SKM-1 treated with dmso at 0.1 percent for 144 hours (cell line): ENCODE measurements around the gene TIAM2.
A peak's percentile ranks its signal among the peaks of the same experiment; 100 is the strongest.

Experiments used
- DNase-seq: peaks from one replicate; lab custom pipeline; 2025; ENCODE audit not compliant: unreplicated experiment; lab: John Stamatoyannopoulos, UW

Gene TIAM2

DNA sequence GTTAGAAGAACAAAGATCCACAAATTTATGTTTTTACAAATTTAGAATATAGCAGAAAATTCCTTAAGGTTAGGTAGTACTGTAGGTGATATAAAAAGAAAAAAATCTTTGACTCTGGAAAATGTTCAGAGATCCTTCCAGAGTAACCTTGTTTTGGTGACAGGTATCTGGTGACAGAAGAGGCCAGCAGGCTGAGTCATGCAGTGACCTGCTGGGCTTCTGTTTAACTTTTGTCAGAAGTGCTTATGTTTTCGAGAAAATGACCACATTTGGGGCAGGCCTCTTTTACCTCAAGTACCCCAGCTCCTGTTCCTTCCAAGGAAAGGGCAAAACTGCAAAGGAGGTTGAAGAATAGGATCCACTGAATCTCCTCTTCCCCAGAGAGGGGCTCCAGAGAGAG lies 258.2 kb downstream of the TIAM2 start:
- DNase-seq = no peak

DNA sequence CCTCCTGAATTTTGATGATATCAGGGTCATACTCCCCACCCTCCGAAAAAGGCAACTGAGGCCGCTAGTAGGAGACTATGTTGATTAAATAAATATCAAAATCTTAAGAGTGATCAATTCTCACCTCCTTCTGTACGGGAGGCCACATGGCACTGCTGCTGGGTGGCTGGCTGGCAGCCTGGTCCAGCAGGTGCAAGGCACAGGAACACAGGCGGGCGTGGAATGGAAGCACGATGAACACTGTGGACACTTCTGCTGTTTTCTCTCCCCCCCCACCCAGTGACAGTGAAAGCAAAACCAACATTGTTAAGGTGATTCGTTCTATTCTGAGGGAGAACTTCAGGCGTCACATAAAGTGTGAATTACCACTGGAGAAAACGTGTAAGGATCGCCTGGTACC lies 259.0 kb downstream of the TIAM2 start:
- DNase-seq = no peak

DNA sequence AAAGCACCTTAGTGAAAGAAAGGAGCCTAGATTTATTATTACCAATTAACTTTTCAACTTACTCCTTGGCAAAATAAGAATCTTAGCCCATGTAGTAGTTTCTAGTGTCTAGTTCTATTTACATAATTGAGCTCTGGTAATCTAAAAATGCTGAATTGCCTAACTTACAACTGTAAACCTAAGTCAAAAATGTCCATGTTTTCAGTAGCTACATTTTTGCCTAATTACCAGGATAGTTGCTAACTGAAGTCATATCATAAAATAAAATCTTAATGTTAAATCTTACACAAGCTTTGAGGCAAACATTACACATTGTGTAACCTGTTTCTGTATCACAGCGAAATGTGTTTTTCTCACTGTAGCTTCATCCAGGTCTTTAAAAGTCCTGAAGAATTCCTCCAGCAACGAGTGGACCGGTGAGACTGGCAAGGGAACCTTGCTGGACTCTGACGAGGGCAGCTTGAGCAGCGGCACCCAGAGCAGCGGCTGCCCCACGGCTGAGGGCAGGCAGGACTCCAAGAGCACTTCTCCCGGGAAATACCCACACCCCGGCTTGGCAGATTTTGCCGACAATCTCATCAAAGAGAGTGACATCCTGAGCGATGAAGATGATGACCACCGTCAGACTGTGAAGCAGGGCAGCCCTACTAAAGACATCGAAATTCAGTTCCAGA lies 261.1 kb downstream of the TIAM2 start:
- no peak for DNase-seq

DNA sequence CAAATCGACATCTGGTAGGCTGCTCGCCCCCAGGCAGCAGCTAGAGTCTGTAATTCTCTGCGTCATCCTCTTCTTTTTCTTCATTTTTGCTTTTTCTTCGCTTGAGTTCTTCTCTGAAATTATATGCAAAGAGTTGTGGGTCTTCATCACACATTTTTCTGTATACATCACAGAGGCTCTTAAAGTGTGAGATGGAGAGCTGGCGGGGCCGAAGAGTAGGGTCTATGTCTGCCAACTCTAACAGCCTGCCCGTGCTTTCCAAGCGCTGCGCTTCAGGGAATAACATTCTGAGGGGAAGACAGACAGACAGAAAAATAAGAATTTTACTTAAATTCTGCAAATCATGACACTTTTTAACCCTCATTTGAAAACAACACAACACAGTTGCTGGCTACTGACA lies 262.7 kb downstream of the TIAM2 start:
- no peak for DNase-seq

DNA sequence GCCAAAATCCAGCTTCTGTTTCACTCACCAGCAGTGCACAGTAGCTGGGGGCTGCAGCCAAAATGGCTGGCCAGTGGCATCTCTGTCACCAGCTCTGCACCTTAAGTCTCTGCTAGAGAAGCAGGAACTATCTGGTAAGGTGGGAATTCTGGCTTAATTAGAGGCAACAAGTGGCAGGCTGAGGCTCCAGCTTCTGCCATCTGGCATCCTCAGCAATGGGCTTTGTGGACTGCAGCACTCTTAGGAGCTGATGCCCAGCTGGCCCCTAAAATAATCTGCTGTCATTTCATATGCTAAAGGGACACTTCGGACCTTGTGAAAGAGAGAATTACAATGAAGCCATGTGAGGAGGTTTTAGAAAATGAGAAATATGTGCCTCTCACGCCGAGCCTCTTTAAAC lies 264.1 kb downstream of the TIAM2 start:
- DNase-seq = no peak

DNA sequence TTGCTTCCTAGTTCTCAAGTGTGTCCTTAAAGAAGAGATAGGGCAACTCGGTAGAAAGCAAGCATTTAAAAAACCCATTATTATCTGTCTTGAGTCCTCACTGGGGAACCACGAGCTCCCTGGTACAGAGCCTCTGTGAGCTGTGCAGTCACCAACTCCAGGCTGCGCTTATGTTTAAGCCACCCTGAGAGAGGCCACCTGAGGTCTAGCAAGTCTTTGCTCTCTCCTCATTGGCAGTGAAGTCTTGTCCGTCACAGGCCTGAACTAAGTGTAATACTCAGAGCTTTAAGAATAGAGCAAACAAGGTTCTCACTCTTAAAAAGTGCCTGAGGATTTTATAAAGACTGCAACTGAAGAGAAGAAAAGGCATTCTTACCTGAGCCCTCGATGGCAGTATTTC lies 264.8 kb downstream of the TIAM2 start:
- no peak for DNase-seq

DNA sequence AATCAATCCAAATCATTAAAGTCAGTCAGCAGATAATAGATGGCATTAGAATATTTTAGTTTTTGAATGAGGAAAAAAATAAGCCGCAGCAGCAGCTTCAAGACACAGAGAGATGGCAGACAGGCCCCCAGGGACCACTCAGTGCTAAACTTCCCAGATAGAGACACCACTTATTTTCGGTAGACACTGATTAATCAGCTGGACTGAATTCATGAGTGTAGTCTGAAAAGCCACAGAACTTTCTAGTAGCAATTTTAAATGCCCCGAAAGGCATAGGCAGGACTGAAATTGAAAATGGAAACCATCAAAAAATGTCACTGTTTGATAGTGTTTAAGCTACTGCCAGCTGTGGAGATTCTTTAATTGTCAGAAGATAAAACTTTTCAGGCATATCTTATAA lies 265.6 kb downstream of the TIAM2 start:
- no peak for DNase-seq

DNA sequence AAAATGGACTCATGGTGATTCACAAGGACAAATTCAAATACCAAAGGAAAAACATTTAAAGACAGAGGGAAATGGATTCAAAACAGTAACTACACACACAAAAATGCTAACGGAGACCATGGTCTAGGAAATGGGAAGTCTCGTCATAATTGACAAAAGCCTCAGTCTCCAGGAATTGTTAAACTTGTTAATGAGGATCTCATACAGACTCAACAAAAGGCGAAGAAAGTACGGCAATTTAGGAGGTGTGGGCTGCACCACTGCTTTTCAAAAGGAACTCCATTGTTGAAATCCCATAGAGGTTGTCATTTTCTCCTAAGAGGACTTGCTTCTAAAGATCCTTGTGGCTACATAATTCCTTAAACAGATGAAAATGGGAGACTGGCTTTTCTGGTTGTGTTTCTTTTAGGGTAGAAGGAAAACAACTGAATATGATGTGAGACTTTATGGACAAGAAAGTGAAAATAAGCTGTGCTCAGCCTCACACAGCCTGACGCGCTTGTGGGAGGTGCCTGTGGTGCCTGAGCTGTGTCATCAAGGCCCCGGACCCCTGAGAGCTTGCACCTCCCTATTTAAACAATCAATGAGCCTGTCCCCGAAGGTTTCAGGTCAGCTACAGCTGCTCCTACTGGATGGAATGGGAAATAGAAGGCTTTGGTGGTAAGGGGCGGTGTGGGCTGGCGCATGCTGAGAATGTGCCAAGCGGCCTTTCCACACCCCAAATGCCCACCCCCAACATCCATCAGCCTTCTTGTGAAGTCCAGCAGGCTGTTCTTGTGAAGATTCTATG lies 266.2 kb downstream of the TIAM2 start:
- no peak for DNase-seq

DNA sequence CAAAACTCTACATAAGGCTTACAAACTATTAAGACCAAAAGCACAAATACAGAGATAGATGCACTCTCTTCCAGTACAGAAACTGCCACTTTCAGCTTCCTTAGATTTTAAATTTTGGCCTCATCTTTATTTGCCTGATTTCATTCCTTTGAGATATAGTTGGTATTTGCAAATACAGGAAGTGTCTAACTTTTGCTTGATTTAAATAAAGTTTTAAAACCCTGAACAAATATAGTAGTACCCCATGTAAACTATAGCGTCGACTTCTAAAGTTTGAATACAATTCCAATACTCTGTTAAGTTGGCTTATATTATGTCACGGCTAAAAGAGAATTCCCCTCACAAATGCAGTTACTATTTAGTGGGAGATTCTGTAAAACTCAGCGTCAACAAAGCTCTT lies 267.5 kb downstream of the TIAM2 start:
- no peak for DNase-seq

DNA sequence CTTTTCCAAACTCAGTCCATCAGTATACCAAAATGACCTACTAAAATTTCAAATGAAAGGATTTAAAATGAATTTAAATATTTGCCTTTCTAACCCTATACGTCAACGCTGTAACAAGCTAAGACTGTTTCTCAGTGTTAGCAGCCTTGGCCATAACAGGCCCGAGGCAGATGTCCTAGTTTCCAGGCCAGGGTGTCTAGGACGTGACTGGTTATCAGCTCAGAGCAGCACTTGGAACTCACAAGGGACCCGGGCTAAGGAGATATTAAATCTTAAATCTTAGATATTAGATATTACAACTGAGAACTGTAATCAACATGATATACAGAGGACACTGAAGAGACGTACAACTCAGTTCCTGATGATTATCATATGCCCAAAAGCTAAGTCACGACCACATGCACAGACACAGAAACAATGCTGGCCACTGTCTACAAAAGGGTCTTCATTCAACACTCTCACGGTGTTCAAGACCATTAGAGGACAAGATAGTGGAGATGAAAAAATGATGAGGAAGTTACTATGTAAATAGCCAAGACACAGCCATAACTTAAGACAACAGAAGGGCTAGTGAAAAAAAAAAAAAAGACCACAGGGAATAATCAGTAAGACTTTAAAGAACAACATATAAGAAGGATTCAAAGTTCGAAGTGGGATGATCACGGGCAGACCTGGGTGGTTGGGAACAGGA lies 268.4 kb downstream of the TIAM2 start, which contains the start of gene CLDN20:
Gene CLDN20, plus strand, starts transcription at position 641 of the 691 bp plus-strand sequence. CDS start 11,707 bp downstream, outside the sequence.
- DNase-seq = no peak

DNA sequence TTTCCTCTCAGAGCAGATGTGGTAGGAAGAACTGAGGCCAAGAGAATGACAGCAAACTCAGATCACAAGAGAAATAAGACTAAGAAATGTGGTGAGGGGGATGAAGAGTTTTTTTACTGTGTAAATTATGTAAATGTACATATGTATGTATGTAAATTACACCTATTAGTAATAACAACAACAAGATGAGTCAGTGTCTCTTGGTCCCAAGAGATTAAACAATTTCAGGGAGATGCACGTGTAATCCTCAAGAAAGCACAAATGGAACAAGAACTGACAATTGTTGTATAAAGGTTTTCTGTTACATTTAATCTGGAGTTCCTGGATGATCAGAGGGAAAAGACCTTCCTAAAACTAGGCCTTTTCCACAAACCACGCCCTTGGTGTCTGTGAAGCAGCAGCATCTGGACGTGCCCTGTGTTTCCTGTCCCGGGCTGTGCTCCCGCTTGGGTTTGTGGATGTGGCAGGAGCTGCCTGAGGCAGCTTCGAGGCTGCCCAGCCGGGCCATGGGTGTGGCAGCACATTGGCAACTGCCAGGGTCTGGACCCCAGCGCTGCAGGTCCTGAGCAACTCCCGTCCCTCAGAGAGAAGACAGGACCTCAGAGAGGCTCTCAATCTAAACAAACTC lies 269.7 kb downstream of the TIAM2 start:
- DNase-seq = no peak

DNA sequence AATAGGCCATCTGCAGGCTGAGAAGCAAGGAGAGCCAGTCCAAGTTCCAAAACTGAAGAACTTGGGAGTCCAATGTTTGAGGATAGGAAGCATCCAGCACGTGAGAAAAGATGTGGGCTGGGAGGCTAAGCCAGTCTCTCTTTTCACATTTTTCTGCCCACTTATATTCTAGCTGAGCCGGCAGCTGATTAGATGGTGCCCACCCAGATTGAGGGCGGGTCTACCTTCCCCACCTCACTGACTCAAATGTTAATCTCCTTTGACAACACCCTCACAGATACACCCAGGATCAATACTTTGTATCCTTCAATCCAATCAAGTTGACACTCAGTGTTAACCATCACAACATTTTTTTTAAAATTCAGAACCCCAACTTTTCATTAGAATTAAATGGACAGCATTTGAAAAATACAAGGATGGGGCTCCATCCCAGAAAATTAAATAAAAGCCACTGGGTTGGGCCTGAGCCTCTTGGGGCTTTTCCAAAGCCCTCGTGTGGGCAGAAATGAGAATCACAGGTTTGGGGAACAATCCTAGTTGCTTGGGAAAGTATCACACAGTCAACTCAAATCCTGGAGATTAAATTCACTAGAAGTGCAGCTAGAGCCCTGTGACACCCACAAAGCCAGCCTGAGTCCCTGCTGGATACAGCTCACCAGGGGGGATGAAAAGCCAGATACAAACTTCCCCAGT lies 270.9 kb downstream of the TIAM2 start:
- no peak for DNase-seq

DNA sequence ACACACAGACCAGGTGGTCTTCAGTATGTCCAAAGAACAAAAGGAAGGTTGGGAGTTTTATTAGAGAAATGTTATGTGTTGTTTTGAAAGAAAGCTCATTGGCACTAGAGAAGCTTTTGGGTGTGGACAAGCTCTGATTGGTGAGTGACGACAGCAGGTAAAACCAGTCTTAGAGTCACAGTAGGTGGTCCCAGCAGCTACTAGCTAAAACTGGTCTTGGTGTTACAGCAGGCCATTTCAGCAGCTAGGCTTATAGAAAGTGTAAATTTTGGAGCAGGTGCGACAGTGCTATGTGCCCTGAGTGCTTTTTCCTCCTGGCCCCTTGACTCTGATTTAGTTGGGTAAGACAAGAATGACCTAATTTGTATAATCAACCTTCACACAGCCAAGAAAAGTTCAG lies 272.3 kb downstream of the TIAM2 start:
- DNase-seq = no peak

DNA sequence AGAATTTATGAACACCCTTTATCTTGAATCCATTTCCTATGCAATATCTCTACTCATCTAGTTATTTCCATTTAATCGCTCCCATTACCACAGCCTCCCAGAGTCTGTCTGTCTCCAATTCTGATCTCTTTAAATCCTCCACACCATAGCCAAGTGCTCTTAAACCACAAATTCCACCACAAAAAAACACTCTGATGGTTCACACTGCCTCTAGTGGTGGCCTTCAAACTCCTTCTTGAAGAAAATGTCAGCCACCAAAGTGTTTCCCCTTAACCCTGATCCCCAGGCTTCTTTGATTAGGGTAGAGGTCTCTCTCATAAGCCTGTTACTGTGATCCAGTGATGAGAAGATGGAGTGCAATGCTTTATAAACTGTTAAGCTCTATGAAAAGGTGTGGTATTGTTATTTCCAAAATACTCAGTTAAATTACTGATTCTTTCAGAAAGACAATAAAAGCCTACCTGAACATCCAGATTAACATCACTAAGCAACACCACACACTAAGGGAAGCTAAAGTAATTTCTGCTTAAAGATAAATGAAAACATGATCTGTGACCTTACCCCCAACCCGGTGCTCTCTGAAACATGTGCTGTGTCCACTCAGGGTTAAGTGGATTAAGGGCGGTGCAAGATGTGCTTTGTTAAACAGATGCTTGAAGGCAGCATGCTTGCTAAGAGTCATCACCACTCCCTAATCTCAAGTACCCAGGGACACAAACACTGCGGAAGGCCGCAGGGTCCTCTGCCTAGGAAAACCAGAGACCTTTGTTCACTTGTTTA lies 273.2 kb downstream of the TIAM2 start:
- peak; percentile 61 for DNase-seq

DNA sequence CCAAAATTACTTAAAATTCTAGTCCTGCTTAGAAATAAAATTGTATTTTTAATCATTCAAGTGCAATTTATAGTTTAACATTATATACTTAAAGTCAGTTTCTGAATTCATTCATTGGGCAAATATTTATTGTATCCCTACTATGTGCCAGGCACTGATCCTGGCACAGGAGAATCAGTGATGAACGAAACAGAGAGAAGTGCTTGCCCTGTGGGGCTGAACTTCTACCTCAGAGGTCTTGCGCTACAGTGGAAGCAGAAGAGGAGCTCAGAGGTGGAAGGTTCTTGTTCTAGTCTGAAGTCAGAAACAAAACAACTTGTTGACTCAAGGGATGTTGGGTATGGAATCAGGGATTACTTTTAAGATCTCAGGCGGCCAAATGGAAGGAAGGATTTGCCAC lies 274.6 kb downstream of the TIAM2 start:
- DNase-seq = no peak

DNA sequence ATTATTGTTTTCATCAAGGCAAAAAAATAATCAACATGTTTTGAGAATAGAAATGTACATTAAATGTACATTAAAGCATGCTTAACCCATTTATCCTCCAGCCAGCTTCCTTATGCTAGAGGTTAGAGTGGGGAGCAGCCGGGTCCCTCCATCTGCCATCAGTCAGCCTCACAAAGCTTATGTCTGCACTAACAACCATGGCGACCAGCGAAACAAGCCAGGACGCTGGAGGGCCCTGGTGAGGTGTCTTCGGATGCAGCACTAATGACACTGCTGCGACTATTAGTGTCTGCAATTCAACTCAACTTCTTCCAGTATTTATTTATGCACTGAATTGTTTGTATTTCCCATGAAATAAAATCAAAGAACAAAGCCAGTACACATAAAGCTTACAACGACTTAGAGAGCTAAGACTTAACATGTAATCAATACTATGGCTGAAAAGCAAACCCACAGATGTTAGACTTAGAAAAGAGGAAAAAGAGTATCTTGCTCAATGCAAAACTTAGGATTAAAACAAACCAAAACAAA lies 275.5 kb downstream of the TIAM2 start:
- no peak for DNase-seq

DNA sequence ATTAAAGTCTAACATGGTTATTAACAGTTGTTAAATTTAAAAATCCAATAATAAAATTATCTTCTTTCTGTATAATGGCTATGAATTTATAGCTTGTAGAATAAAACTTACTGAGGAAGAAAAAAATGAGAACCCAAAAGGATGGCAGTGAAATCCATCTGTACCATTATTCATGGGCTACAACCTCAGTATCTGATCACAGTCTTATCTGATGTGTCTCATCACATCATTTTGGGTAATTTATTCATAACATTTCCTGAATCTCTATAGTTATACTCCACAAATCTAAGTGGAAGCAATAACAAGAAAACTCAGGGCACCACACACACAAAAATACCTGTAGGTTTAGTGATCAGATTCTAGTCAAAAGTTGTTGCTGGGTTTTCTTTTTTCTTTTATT lies 276.0 kb downstream of the TIAM2 start:
- no peak for DNase-seq

DNA sequence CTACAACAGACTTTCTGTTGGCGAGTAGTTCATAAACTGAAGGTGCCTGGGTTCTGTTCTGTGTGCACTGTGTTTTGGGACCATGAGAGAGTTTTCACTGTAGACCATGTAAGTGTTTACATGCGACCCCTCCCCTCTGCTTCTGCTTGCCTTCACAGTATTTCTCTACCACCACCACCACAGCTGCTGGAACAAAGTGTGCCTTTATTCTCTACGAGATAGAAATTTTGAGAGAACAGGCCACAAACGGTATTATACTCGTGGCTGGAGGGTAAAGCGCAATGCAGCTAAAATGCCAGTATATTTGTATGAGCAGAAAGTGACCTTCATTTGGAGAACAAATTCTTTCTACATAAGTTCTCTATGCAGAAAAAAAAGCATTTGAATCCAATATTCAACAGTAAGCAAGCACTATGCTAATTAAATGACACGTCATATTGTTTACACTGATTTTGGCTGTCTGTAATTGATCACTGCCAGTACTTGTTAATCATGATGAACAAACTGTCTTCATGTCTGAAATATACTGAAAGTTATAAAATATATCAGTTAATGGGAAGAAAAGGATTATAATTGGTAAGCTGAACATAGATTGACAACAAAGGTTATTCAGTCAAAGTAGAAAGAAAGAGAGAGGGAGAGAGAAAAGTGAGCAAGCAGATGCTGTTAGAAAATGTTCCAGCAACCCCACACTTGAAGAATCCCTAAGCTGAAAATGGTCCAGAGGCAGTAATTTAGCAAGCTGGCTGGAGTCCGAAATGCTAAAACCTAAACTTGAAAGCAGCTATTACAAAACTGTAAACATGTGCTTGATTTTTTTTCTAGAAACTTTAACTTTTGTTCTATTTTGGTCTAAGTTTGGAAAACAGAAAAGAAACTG lies 277.5 kb downstream of the TIAM2 start:
- DNase-seq = no peak

DNA sequence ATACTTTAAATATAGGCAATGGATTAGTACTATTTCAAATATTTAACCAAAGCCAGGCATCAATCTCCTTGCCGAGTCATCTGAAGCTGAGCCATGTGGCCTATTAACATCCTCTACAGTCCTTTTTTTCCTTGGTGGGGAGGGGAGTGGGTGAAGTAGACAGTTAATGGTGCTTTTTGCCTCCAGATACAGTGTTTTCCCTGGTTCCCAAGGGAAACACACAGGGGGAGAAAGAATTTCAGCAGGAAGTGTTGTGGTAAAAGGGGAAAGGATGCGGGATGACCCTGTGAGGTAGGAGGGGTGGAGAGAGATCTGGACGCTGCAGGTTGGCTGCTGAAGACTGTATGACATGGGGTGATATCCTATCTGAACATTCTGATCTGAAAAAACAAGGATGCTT lies 278.3 kb downstream of the TIAM2 start:
- DNase-seq = no peak
